DOHH2 (cell line): Measurements from ENCODE around the gene DCAF11.

Source experiments
- H3F3A ChIP-seq: fragments of 200-600 bp; sonication (generic), shearing (Covaris generic); 2 replicates; pipeline ENCODE4 v1.6.0; 2016; ENCODE audit warnings: antibody characterized with exemption, mild to moderate bottlenecking; ENCODE audit not compliant: control insufficient read depth, insufficient read depth
- H3K27ac ChIP-seq: fragments of 200-600 bp; sonication (generic); 2 replicates; pipeline ENCODE4 v1.5.1; 2014; ENCODE audit warnings: low read depth, mild to moderate bottlenecking, low read length, moderate library complexity
- H3K27me3 ChIP-seq: fragments of 200-600 bp; sonication (generic); 2 replicates; pipeline ENCODE4 v1.6.1; 2014; ENCODE audit warnings: mild to moderate bottlenecking, low read length, mixed read lengths; ENCODE audit not compliant: control insufficient read depth
- H3K36me3 ChIP-seq: fragments of 200-600 bp; sonication (generic); 2 replicates; pipeline ENCODE4 v1.6.1; 2014; ENCODE audit warnings: mild to moderate bottlenecking, low read length, moderate library complexity, mixed read lengths; ENCODE audit not compliant: control insufficient read depth
- H3K4me1 ChIP-seq: fragments of 200-600 bp; sonication (generic); 2 replicates; pipeline ENCODE4 v1.6.1; 2014; ENCODE audit warnings: mild to moderate bottlenecking, low read length, mixed read lengths; ENCODE audit not compliant: control insufficient read depth
- H3K4me2 ChIP-seq: fragments of 200-600 bp; sonication (generic); 2 replicates; pipeline ENCODE4 v1.6.0; 2014; ENCODE audit warnings: mild to moderate bottlenecking, low read length, moderate library complexity
- H3K4me3 ChIP-seq: fragments of 200-600 bp; sonication (generic); 2 replicates; pipeline ENCODE4 v1.5.1; 2014; ENCODE audit warnings: mild to moderate bottlenecking, low read length, mixed read lengths
- H3K79me2 ChIP-seq: fragments of 200-600 bp; sonication (generic); 2 replicates; pipeline ENCODE4 v1.6.1; 2014; ENCODE audit warnings: mild to moderate bottlenecking, low read length, mixed read lengths; ENCODE audit not compliant: control insufficient read depth
- H3K9me2 ChIP-seq: fragments of 200-600 bp; sonication (generic); replicated peaks from 2 replicates; pipeline ENCODE4 v1.6.1; 2014; ENCODE audit warnings: mild to moderate bottlenecking, low read length, mixed read lengths; ENCODE audit not compliant: control insufficient read depth
- H3K9me3 ChIP-seq: fragments of 200-600 bp; sonication (generic); 2 replicates; pipeline ENCODE4 v1.6.1; 2014; ENCODE audit warnings: antibody characterized with exemption, low read length, mixed read lengths; ENCODE audit not compliant: control insufficient read depth, insufficient read depth
- H4K20me1 ChIP-seq: fragments of 200-600 bp; sonication (generic); 2 replicates; pipeline ENCODE4 v1.6.0; 2014; ENCODE audit warnings: low read depth, mild to moderate bottlenecking, antibody characterized with exemption, low read length, moderate library complexity; ENCODE audit not compliant: control insufficient read depth, insufficient read depth
- CTCF ChIP-seq: fragments of 200-600 bp; sonication (generic); IDR thresholded peaks from one replicate; pipeline ENCODE4 v1.5.1; 2014; ENCODE audit warnings: antibody characterized with exemption, mild to moderate bottlenecking, low read depth, low read length; ENCODE audit not compliant: poor library complexity, severe bottlenecking
- EZH2phosphoT487 ChIP-seq: fragments of 200-600 bp; sonication (generic); IDR thresholded peaks from 2 replicates; pipeline ENCODE4 v1.6.1; 2017; ENCODE audit warnings: borderline replicate concordance, mild to moderate bottlenecking, antibody characterized with exemption, low read length, moderate library complexity, mixed read lengths

DCAF11 gene

GRCh38 chr14:24122898-24123297, 8.3 kb downstream of the DCAF11 start:
- H3K4me1 ChIP-seq: peaks cover 11% of the 10 kb centered on the region
- H3K9me2 ChIP-seq: no peaks in the 10 kb centered on the region
- no peaks in the 10 kb centered on the region for H3K79me2 ChIP-seq
- no peak overlapping the region for H3K4me3 ChIP-seq
- peaks cover 11% of the 10 kb centered on the region for H3F3A ChIP-seq
- TF ChIP-seq EZH2phosphoT487 (no peak), CTCF (no peak)
- H3K27me3 ChIP-seq: no peaks in the 10 kb centered on the region
- no peaks in the 10 kb centered on the region for H4K20me1 ChIP-seq
- H3K9me3 ChIP-seq: no peaks in the 10 kb centered on the region
- no peak overlapping the region for H3K4me2 ChIP-seq
- no peak overlapping the region for H3K27ac ChIP-seq
- H3K36me3 ChIP-seq: peaks cover 48% of the 10 kb centered on the region

- H4K20me1 ChIP-seq: no peaks in the 10 kb centered on the region
- no peaks in the 10 kb centered on the region for H3K9me2 ChIP-seq
- TF ChIP-seq EZH2phosphoT487: no peak
- no peak overlapping the region for H3K4me2 ChIP-seq
- H3K27me3 ChIP-seq: no peaks in the 10 kb centered on the region
- no peaks in the 10 kb centered on the region for H3K9me3 ChIP-seq
- H3K79me2 ChIP-seq: no peaks in the 10 kb centered on the region
- no peak overlapping the region for H3K4me3 ChIP-seq
- peaks cover 14% of the 10 kb centered on the region for H3F3A ChIP-seq
- no peak overlapping the region for H3K27ac ChIP-seq
- H3K4me1 ChIP-seq: peaks cover 15% of the 10 kb centered on the region
- H3K36me3 ChIP-seq: peaks cover 40% of the 10 kb centered on the region
Observed at GRCh38 chr14:24123424-24124417, 9.1 kb downstream of the DCAF11 start.

GRCh38 chr14:24126939-24127338, 12.4 kb downstream of the DCAF11 start:
- H3K79me2 ChIP-seq: no peaks in the 10 kb centered on the region
- H3K27me3 ChIP-seq: no peaks in the 10 kb centered on the region
- peaks cover 11% of the 10 kb centered on the region; the same call in 1 of the 2 replicates for H3F3A ChIP-seq
- no peaks in the 10 kb centered on the region for H3K9me2 ChIP-seq
- H3K9me3 ChIP-seq: no peaks in the 10 kb centered on the region
- H3K4me1 ChIP-seq: peaks cover 15% of the 10 kb centered on the region
- H3K27ac ChIP-seq: no peak overlapping the region
- peaks cover 14% of the 10 kb centered on the region; the same call in 1 of the 2 replicates for H3K36me3 ChIP-seq
- H4K20me1 ChIP-seq: no peaks in the 10 kb centered on the region
- no peak for TF ChIP-seq EZH2phosphoT487
- no peak for TF ChIP-seq CTCF
- H3K4me2 ChIP-seq: no peak overlapping the region
- H3K4me3 ChIP-seq: no peak overlapping the region

- Histone ChIP-seq H3K27ac (no peak overlapping the region), H3K9me3 (no peaks in the 10 kb centered on the region), H3K4me1 (peaks cover 15% of the 10 kb centered on the region), H4K20me1 (no peaks in the 10 kb centered on the region), H3K79me2 (no peaks in the 10 kb centered on the region), H3F3A (peaks cover 11% of the 10 kb centered on the region; the same call in 1 of the 2 replicates), H3K9me2 (no peaks in the 10 kb centered on the region), H3K36me3 (peaks cover 11% of the 10 kb centered on the region; the same call in 1 of the 2 replicates), H3K4me3 (no peak overlapping the region), H3K4me2 (peak overlapping the region; percentile 28), H3K27me3 (no peaks in the 10 kb centered on the region)
- TF ChIP-seq CTCF: no peak
- TF ChIP-seq EZH2phosphoT487: no peak
Observed at GRCh38 chr14:24127673-24128072, 13.1 kb downstream of the DCAF11 start.
